Astrocyte (in vitro differentiated cells and primary cell): ENCODE measurements around the gene LIN7A. TPM values are rescaled to one million over a fixed set of nuclear protein-coding genes. Genes with fewer than 3 reads are reported as not detected.

ENCODE experiments used
- DNase-seq: peaks from one replicate; pipeline ENCODE4 v3.0.0-alpha.2; 2010; ENCODE audit warnings: low read depth
- FAIRE-seq: peaks from 2 replicates; lab custom pipeline; 2011; peaks lifted over from hg19 to GRCh38; lab: Jason Lieb, UNC
- H2AFZ ChIP-seq: 2 replicates; pipeline ENCODE4 v1.6.0; 2012; ENCODE audit warnings: low read depth, low read length, inconsistent platforms
- H3K27ac ChIP-seq: 2 replicates; pipeline ENCODE4 v1.5.1; 2011; ENCODE audit warnings: low read depth, low read length, inconsistent platforms
- H3K27me3 ChIP-seq: 2 replicates; pipeline ENCODE4 v1.6.0; 2011; ENCODE audit warnings: low read length, inconsistent platforms; ENCODE audit not compliant: insufficient read depth
- H3K36me3 ChIP-seq: 2 replicates; pipeline ENCODE4 v1.5.1; 2011; ENCODE audit warnings: low read length, inconsistent platforms; ENCODE audit not compliant: insufficient read depth
- H3K4me1 ChIP-seq: 2 replicates; pipeline ENCODE4 v1.5.1; 2011; ENCODE audit warnings: low read length, inconsistent platforms; ENCODE audit not compliant: insufficient read depth
- H3K4me2 ChIP-seq: 2 replicates; pipeline ENCODE4 v1.6.0; 2012; ENCODE audit warnings: low read length, inconsistent platforms
- H3K4me3 ChIP-seq: 2 replicates; pipeline ENCODE4 v1.5.1; 2011; ENCODE audit warnings: low read depth, mild to moderate bottlenecking, low read length, inconsistent platforms; ENCODE audit not compliant: insufficient read depth
- H3K79me2 ChIP-seq: 2 replicates; pipeline ENCODE4 v1.6.0; 2012; ENCODE audit warnings: mild to moderate bottlenecking, low read length, inconsistent platforms; ENCODE audit not compliant: insufficient read depth
- H3K9ac ChIP-seq: 2 replicates; pipeline ENCODE4 v1.6.0; 2012; ENCODE audit warnings: mild to moderate bottlenecking, low read length, inconsistent platforms
- H3K9me3 ChIP-seq: 2 replicates; pipeline ENCODE4 v1.5.1; 2012; ENCODE audit warnings: low read depth, mild to moderate bottlenecking, low read length, inconsistent platforms; ENCODE audit not compliant: insufficient read depth
- H4K20me1 ChIP-seq: 2 replicates; pipeline ENCODE4 v1.6.0; 2012; ENCODE audit warnings: low read length, inconsistent platforms; ENCODE audit not compliant: insufficient read depth
- H3K27ac Mint-ChIP-seq: one replicate; pipeline ENCODE4 v1.8.0; 2021; ENCODE audit warnings: mild to moderate bottlenecking, mixed read lengths; ENCODE audit not compliant: unreplicated experiment
- H3K27me3 Mint-ChIP-seq: one replicate; pipeline ENCODE4 v1.8.0; 2021; ENCODE audit warnings: low read depth, mixed read lengths; ENCODE audit not compliant: unreplicated experiment
- H3K36me3 Mint-ChIP-seq: one replicate; pipeline ENCODE4 v1.8.0; 2021; ENCODE audit warnings: low read depth, mixed read lengths; ENCODE audit not compliant: unreplicated experiment
- H3K4me1 Mint-ChIP-seq: one replicate; pipeline ENCODE4 v1.8.0; 2021; ENCODE audit warnings: low read depth, mixed read lengths; ENCODE audit not compliant: unreplicated experiment
- H3K4me3 Mint-ChIP-seq: one replicate; pipeline ENCODE4 v1.8.0; 2021; ENCODE audit warnings: mild to moderate bottlenecking, moderate library complexity, mixed read lengths; ENCODE audit not compliant: unreplicated experiment
- H3K9me3 Mint-ChIP-seq: one replicate; pipeline ENCODE4 v1.8.0; 2021; ENCODE audit warnings: mild to moderate bottlenecking, mixed read lengths; ENCODE audit not compliant: unreplicated experiment
- EZH2 ChIP-seq: IDR thresholded peaks from 2 replicates; pipeline ENCODE4 v1.6.1; 2012; ENCODE audit warnings: mild to moderate bottlenecking, low read length, inconsistent platforms; ENCODE audit not compliant: insufficient read depth
- total RNA-seq: library from RNA; stranded (reverse); gene quantifications from 2 replicates; pipeline ENCODE4 v1.2.1, GENCODE V29; 2021
- TF ChIP-seq, protein P1 (sequence below): IDR thresholded peaks from 2 replicates; pipeline ENCODE4 v1.5.1; 2011; ENCODE audit warnings: low read depth, mild to moderate bottlenecking, inconsistent platforms, low read length, moderate library complexity; ENCODE audit not compliant: insufficient read depth

The LIN7A gene
- total RNA-seq, 1 donor from 2014 or later, result 1.6 TPM

DNA sequence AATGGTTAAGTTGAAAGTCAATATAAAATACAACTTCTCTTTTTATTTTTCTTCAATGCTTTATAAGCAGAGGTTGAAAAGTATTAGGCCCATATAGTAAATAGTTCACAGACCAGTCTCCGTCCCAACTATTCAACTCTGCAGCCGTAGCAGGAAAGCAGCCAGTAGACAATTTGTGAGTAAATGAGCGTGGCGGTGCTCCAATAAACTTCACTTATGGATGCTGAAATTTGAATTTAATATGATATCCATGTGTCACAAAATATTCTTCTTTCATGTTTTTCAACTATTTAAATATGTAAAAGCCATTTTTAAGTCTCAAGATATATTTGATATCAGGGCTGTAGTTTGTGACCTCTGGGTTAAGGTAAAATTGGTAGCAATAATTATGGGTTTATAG is 17.7 kb downstream of the LIN7A start:
- no peaks in the 10 kb centered on the region for H3K79me2 ChIP-seq
- no peaks in the 10 kb centered on the region for H3K4me1 Mint-ChIP-seq
- H3K4me3 ChIP-seq, result no peak overlapping the region
- TF ChIP-seq, protein P1, sequence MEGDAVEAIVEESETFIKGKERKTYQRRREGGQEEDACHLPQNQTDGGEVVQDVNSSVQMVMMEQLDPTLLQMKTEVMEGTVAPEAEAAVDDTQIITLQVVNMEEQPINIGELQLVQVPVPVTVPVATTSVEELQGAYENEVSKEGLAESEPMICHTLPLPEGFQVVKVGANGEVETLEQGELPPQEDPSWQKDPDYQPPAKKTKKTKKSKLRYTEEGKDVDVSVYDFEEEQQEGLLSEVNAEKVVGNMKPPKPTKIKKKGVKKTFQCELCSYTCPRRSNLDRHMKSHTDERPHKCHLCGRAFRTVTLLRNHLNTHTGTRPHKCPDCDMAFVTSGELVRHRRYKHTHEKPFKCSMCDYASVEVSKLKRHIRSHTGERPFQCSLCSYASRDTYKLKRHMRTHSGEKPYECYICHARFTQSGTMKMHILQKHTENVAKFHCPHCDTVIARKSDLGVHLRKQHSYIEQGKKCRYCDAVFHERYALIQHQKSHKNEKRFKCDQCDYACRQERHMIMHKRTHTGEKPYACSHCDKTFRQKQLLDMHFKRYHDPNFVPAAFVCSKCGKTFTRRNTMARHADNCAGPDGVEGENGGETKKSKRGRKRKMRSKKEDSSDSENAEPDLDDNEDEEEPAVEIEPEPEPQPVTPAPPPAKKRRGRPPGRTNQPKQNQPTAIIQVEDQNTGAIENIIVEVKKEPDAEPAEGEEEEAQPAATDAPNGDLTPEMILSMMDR, result no peak
- no peak for TF ChIP-seq EZH2
- H2AFZ ChIP-seq, result no peak overlapping the region
- no peak overlapping the region for H3K4me2 ChIP-seq
- H3K27me3 ChIP-seq, result no peaks in the 10 kb centered on the region
- H3K9ac ChIP-seq, result no peak overlapping the region
- no peaks in the 10 kb centered on the region for H3K36me3 ChIP-seq
- no peaks in the 10 kb centered on the region for H3K4me1 ChIP-seq
- H3K9me3 Mint-ChIP-seq, result no peaks in the 10 kb centered on the region
- H3K9me3 ChIP-seq, result no peaks in the 10 kb centered on the region
- no peaks in the 10 kb centered on the region for H4K20me1 ChIP-seq
- no peak overlapping the region for H3K27ac ChIP-seq
- H3K27ac Mint-ChIP-seq, result no peak overlapping the region
- H3K27me3 Mint-ChIP-seq, result peaks cover 3% of the 10 kb centered on the region
- H3K36me3 Mint-ChIP-seq, result no peaks in the 10 kb centered on the region
- FAIRE-seq (no peak), DNase-seq (no peak)
- H3K4me3 Mint-ChIP-seq, result no peak overlapping the region

DNA sequence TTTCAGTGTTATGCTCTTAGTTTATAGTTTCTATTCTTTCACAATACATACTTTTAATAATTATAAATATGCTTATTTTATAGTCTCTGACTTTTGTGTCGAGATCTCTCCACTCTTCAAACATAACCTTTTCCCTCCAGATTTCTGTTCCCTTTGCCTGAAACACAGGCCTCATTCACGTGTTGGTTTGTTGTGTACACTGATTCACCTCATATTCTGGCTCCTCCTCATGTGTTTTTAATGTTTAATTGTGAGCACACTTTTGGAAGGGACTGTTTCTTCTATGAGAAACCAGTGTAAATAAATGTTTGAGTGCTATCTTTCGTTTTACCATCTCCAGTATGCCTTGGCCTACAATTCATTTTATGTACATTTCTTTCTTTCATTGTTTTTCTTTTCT is 20.1 kb downstream of the LIN7A start:
- H3K4me3 ChIP-seq, result no peak overlapping the region
- Mint-ChIP-seq H3K27ac (no peak overlapping the region), H3K4me3 (no peak overlapping the region), H3K9me3 (no peaks in the 10 kb centered on the region), H3K4me1 (no peaks in the 10 kb centered on the region), H3K27me3 (peaks cover 3% of the 10 kb centered on the region), H3K36me3 (no peaks in the 10 kb centered on the region)
- H3K79me2 ChIP-seq, result no peaks in the 10 kb centered on the region
- H3K4me1 ChIP-seq, result no peaks in the 10 kb centered on the region
- H3K36me3 ChIP-seq, result no peaks in the 10 kb centered on the region
- H3K27ac ChIP-seq, result no peak overlapping the region
- TF ChIP-seq, protein P1, result no peak
- TF ChIP-seq EZH2, result no peak
- no peak overlapping the region for H3K9ac ChIP-seq
- H4K20me1 ChIP-seq, result no peaks in the 10 kb centered on the region
- H3K4me2 ChIP-seq, result no peak overlapping the region
- no peaks in the 10 kb centered on the region for H3K9me3 ChIP-seq
- FAIRE-seq (no peak), DNase-seq (no peak)
- H2AFZ ChIP-seq, result no peak overlapping the region
- H3K27me3 ChIP-seq, result no peaks in the 10 kb centered on the region

DNA sequence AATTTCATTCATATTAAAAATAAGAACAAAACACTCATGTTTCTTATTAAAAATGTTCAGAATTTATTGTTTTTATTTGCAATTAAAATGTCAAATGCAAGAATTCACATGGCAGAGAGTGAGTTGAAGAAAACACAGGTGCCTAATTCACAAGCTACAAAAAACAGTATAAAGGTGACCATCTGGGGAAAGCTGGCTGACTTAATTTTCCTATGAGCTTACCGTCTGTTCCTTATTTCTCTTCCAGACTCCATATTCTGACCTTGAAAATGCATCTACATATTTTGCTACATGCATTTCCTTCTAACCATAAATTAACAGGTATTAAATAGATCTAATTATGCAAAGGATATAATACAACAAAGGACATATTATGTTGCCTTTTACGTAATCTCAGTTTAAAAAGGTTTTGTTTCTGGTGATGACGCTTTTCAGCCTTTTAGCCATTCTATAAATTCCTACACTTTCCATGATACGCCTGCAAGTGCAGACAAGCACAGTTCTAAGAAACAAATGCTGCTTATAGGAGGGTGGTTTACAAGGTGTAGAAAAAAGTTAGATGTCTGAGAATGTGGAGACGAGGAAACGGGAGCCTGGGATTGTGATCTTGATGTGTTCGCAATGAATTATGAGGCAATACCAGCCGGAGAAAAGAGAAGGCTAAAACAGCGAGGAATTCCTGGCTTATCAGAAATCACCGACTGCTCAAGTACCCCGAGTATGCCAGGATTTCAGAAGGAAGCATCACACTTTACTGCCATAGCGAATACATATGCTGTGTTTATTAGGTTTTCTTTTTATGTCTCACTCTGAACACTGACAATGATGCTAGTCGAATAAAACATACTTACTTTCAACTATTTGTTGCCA is 24.6 kb downstream of the LIN7A start:
- TF ChIP-seq EZH2, result no peak
- Histone ChIP-seq H3K4me2 (no peak overlapping the region), H3K27me3 (no peaks in the 10 kb centered on the region), H2AFZ (no peak overlapping the region), H3K79me2 (no peaks in the 10 kb centered on the region), H4K20me1 (no peaks in the 10 kb centered on the region), H3K4me1 (no peaks in the 10 kb centered on the region), H3K27ac (no peak overlapping the region), H3K4me3 (no peak overlapping the region), H3K9ac (no peak overlapping the region), H3K36me3 (no peaks in the 10 kb centered on the region), H3K9me3 (no peaks in the 10 kb centered on the region)
- H3K27me3 Mint-ChIP-seq, result no peaks in the 10 kb centered on the region
- DNase-seq (no peak), FAIRE-seq (no peak)
- H3K36me3 Mint-ChIP-seq, result no peaks in the 10 kb centered on the region
- no peak overlapping the region for H3K4me3 Mint-ChIP-seq
- H3K9me3 Mint-ChIP-seq, result no peaks in the 10 kb centered on the region
- H3K4me1 Mint-ChIP-seq, result no peaks in the 10 kb centered on the region
- H3K27ac Mint-ChIP-seq, result no peak overlapping the region
